Fibroblast of the conjunctiva (primary cell): ENCODE results near the gene DUSP8.

Source experiments
- DNase-seq: peaks from one replicate; pipeline ENCODE4 v3.0.0-alpha.2; 2010; ENCODE audit warnings: low read depth

The DUSP8 gene

DNA sequence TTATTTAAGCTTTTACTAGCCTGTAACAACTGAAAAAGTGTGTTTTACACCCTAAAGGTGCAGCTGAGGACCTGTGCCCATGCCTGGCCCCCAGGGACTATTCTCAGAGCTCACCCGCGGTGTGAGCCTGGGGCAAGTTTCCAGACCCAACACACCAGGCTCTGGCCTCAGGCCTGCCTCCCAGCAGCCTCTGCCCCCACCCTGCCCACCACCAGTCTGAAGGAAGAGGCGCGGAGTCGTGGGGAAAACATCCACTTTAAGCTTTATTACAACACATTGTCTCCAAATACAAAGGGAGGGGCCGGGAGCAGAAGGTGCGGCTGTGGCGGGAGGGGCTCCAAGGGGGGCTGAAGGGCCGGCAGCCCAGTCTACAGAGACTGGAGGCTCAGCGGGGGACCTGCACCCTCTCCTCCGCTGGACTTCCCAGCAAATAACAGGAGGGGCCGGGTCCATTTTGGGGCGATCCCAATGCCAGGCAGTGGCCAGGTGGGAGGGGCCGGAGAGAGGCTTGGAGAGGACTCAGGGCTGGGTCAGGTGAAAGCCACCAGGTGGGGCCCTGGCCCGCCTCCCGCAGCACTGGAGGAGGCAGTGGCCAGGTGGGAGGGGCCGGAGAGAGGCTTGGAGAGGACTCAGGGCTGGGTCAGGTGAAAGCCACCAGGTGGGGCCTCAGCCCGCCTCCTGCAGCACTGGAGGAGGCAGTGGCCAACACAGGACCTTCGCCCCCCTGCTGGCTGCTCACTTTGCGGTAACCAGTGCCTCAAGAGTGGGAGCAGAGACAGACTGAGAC, 18.1 kb downstream of the DUSP8 start:
- no peak for DNase-seq

DNA sequence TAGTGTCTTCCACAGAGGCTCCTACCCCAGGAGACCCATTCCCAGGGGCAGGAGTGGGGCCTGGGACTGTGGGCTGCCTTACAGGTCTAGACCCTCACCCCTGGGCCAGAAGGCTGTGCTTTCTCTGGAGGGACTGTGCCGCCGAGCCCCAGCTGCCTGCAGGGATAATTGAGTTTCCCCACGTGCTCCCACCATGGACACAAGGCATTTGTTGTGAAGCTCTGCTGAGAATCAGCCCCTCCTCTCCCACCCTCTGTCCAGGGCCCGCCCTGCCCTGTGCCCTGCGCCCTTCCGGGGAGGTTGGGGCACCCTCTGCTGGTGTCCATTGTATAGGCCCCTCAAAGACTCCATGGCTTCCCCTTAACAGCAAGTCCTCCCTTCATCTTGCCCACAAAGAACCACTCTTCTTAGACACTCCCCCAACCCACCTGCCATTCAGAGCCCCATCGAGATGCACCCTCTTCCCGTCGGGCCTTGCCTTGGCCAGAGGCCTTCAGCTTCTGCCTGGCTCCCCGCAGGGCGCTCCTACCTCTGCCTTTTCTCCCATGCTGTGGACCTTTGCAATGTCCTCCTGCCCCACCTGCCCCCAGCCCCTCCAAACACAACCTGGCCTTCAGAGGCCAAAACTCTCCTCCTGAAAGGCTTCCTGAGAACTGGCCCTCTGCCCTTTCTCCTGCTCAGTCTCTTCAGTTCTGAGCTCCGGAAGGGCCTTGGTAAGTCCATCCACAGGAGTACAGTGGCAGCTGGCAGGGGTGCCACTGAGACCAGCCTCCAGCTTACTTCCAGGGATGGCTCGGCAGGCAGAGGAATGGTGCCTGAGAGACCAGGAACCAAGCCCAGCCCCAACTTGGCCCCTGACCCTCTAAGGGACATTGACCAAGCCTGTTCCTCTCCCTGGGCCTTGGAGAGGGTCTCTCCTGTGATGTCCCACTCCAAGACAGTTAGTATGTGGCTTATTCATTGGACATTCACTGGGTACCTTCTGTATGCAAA, 22.4 kb downstream of the DUSP8 start:
- no peak for DNase-seq

DNA sequence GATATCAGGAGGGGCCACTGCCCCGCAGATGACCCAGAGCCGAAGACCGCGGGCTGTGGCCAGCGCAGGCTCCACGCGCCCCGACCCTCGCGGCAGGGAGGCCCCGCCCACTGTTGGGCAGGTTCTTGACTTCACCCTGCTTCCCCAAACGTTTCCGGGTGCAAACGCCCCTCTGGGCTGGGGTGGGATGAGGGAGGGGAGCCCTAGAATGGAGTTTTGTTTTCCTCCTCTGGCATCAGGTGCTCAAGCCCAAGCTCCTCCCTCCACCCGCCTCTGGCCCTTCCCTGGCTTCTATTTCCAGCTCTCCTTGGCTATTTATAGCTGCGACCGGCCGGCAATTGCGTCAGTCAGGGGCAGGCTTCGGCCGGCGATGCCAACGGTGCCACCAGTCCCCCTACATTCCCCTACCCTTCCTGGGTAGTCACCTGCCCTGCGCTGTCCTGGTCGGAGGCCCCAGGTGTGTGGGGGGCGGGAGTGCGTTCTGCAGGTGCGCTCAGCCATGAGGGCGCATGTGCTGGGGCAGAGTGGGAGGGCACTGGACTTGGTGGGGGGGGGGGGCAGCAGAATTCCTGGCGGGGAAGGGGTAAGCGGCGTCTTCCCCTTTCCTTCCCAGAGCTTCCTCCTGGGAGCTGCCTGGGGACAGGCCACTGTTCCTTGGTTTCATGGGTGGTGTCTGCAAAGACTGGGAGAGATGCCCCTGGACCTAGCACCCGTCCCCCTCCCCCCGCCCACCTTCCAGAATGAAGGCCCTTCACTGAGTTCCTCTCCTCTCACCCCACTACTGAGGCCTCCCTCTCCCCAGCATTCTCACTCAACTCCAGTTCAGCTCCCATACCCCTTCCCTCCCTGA, 23.6 kb downstream of the DUSP8 start:
- DNase-seq, result no peak

DNA sequence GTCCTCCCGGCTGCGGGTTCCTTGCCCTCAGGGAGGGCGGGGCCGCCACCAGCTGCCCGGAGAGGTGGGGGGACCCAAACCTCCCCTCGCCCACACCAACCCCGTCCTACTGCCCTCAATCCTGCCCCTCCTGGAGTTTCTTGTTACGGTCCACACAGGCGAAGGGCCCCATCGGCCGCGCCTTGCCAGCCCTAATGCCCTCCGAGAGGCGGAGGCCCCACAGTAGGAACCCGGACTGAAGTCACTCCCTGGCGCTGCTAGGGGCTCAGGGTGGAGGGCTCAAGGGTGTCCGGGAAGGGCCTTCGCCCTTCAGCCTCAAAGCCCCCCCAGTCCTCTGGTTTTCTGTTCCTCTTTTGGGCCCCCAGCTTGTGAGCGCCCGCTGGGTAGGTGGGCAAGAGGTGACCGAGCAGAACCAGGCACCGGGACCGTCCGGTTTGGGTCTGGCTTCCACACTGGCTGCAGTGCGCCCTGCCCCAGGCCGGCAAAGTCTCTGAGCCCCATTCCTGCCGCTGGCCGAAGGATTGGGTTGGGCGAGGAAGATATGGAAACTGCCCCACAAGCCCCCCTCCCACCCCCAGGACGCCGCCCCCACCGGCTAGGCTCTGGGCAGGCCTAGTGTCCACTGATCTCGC, 24.5 kb downstream of the DUSP8 start:
- no peak for DNase-seq

DNA sequence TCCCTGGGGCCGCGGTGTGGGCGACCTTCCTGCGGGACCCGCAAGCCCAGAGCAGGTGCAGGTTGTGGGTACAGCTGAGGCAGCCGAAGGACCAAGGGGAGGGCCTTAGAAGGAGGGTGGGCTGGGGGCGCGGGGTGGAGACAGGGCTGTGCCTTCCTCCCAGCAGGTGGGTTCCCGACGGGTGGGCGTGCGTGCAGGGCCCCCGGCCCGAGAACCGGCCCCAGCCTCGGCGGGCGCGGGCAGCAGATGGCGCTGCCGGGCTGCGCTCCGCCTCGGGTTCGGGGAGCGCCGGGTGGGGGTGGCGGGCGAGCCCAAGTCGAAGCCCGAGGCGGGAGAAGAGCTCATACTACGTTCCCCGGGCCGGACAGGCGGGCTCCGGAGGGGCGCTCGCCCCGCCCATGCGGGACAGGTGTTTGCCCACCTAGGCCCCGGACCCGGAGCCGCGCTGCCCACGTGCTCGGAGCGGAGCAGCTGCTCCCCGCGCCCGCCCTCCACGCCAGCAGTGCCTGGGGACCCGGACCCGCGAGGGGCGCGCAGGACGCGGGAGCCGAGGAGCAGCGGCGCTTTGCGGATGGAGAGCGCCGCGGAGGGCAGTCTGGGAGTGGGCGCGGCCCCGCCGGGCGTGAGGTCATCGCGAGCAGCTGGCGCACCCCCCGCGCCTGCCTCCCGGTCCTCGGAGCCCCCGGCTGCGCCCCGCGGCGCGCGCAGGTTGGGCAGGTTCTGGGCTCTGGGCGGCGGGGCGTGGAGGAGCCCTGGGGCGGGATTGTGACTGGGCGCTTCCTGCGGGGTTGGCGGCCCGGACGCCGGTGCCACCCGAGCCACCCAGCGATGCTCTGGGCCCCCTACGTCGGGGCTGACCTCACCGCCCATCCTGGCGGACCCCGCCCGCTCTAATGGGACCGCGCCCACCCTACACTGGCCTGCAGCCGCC, 25.3 kb downstream of the DUSP8 start:
- no peak for DNase-seq

DNA sequence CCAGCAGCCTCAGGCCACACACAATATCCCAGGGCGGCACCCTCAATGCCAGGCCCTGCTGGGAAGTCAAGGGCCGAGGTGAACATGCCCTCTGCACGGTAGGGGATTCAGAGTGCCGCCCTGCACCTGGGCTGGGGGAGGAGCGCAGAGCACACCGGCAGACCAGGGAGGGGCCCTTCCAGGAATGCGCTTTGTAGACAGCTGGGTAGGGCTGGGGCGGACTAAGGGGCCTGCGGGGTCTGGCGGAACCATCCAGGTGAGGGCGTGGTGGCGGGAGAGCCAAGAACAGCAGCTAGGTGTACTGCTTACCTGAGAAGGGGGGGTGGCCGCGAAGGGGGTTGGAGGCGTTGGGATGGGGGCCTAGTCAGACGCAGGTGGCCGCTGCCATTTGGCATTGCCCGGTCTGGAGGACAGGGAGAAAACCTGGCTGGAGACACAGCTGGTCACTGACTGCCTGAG, 26.0 kb downstream of the DUSP8 start:
- no peak for DNase-seq

DNA sequence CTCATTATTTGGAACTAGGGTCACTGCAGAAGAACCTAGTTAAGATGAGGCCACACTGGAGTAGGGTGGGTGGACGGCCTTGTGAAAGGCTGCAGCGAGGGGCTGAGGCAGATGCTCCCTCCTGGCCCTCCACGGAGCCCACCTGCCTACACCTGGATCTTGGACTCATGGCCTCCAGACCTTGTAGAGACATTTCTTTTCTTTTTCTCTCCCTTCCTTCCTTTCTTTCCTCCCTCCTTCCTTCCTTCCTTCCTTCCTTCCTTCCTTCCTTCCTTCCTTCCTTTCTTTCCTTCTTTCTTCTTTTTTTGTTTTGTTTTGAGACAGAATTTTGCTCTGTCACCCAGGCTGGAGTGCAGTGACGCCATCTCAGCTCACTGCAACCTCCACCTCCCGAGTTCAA, 26.6 kb downstream of the DUSP8 start:
- no peak for DNase-seq

DNA sequence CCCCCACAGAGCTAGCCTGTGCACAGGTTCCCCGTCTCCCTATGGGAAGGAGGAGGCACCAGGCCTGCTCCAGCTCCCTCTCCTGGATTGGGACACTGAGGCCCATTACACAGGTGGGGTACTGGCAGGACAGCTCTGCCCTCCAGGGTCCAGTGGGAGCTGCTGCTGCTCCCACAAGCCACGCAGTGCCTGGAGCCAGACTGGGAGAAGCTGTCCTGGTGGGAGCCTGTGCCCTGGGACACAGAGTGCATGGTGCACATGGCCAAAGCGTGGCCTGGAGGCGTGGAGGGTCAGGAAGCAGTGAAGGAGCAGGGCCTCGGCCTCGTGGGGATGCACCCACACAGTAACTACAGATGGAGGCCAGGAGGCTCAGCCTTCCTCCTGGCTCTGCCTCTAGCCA, 27.5 kb downstream of the DUSP8 start:
- DNase-seq, result no peak

DNA sequence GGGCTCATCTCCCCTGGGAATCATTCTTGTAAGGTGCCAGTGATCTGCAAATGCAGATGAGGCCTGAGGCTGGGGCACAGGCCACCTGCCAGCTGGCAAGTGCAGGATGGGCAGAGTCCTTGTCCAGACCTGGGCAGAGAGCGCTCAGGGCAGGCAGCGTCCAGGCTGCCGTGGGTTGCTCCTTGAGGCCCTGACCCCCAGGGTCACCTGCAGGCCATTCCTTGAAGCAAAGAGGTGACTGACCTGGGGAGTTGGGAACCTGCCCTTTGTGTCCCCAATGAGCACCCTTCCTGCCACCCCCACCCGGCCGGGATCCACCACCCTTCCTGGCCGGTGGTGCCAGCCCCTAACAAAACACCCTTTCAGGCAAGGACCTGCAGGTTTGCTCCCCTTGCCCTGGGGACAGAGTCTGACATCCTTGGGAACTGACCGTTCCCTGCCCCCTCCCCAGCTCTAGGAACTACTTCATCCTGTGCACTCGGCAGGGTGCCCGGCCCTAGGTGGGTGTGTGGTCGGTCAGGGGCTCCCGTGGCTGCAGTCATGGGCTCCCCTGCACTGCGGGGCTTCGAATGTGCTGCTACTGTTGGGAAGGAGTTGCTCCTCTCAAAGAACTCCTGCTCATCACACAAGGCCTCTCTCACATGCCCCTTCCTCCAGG, 28.3 kb downstream of the DUSP8 start:
- no peak for DNase-seq

DNA sequence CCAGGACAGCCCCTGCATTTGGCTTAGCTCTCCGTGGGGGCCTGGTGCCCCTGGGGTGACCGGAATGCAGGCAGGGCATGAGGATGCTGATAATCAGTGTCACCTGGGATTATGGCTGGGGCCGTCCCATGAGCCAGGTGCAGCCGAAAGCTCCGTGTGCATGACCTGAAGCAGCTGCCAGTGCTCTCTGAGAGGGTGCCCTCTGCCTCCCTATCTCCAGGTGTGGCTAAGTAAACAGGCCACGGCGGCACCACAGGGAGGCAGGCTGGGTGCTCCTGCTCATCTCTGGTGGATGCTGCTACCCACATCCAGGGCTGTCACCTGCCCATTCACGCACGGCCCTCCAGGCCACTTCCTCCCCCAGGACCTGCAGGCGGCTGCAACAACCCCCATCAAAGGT, 29.8 kb downstream of the DUSP8 start:
- no peak for DNase-seq

DNA sequence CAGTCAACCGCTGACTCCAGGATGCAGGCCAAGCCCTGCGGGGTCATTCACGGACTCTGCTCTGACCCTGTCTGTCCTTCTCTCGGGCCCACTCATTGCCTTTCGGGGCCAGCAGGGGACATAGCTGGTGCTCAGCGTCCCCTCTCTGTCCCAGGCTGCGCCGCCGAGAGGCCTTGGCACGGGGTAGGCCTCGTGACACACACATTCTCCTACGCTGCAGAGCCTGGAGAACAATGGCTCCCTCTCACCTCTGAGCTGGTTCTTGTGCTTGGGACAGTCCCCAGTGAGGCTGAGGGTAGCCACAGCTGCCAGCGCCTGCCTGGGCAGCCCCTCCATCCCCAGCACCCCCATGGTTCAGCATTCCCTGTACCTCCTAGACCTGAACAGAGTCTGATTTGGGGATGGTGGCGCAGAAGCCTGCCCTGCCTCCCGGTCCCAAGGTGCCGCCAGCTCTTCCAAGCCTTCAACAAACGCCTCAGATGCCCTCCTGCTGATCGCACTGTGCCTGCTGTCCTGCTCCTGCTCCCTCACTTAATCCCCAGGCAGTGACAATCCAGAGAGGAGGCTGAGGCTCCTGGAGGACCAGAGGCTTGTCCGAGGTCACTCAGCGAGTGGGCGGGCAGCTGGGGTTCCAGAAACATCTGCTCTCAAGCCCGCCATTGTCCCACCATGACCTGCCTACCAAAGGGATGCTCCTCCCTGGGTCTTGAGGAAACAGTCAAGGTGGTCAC, 30.4 kb downstream of the DUSP8 start:
- DNase-seq, result no peak

DNA sequence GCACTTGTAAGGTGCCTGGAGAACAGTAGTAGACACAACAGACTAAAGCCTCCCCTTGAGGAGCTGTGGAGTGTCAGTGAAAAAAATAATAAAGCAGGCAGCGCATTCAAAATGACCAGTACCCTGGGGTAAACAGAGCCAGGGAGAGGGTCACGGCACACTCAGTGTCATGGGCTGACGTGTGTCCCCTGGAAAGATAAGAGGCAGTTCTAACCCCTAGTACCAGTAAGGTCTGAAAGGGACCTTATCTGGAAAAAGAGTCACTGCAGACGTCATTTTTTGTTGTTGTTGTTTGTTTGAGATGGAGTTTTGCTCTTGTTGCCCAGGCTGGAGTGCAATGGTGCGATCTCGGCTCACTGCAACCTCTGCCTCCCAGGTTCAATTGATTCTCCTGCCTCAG, 32.0 kb downstream of the DUSP8 start:
- no peak for DNase-seq

DNA sequence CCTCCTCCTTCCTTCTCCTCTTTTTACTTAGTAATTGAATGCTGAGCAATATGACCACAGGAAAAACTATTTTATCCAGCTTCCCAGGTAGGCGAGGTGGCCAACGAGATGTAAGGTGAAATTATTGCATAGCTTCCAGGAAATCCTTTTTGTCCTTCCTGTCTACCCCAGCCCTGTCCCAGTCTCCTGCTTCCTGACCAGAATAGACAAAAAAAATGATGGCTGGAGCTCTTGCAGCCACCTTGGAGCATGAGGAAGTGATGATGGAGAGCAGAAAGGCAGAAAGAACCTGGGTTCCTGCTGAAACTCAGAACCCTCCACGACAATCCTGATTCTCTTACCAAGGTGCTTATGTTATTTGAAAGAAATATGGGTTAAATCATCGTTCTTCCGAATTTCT, 33.9 kb downstream of the DUSP8 start:
- DNase-seq, result no peak

DNA sequence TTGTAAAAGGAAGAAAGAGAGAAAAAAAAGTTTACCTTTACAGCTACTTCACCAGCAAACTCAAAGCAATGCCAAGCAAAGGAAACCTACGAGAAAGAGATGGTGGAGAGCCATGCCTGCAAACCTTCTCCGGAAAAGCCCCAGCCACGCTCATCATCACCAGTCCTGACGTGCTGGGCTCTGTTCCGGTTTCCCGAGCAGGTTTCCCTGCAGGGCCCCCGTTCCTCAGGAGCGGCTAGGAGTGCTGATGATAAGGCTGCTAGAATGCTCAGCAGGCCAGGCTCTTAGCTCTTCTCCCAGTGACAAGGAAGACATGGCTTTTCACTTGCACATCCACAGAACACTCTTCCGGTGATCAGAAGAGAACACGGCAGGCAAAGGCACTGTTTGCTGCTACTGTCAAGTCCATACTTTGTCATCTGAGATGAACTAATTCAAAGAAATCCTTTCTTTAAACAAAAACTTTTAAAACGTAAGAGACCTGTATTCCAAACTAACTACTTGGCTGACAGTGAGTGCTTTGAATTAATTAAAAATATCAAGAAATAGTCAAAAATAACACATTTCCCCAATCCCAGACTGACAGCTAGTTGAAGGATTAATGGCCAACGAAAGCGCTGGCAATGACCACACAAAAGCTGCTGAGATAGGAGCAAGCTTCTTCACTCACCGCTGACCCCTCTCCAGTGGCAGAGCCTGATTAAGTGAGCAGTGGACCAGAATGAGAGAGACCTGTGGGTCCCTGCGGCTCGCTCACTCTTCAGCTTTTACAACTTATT, 35.8 kb downstream of the DUSP8 start:
- DNase-seq, result no peak

DNA sequence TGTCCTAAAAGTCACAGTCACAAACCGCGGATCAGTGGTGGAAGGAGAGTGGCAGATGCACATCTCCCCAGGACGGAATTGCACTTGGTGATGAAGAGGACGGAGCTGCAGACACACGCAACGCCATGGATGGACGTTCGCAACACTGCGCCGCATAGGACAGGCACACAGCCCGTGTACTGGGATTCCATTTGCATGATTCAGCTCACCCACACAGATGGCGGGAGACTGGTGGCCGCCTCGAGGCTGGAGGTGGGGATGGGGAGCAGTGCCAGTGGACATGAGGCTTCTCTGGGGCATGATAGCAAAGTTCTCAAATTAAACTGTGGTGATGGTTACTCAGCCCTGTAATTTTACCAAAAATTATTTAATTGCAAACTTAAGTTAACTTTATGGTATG, 37.4 kb downstream of the DUSP8 start:
- DNase-seq, result no peak

DNA sequence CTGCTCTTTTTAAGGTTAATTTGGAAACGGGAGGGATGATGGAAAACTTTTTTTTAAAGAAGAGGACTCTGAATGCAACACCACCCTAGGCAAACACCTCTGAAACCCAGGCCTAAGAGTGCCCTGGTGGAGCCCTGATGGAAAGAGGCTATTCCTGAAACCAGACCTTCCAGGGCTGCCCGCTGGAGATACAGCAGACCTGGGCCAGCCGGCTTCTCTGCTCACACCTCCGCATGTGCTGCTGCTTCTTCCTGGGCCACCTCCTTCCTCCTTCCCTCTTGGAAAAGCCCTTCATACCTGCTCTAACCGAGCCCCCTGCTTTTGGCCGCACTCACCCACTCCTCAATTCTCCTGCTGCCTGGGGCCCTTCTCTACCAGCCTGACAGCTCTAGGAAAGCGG, 37.9 kb downstream of the DUSP8 start:
- no peak for DNase-seq

DNA sequence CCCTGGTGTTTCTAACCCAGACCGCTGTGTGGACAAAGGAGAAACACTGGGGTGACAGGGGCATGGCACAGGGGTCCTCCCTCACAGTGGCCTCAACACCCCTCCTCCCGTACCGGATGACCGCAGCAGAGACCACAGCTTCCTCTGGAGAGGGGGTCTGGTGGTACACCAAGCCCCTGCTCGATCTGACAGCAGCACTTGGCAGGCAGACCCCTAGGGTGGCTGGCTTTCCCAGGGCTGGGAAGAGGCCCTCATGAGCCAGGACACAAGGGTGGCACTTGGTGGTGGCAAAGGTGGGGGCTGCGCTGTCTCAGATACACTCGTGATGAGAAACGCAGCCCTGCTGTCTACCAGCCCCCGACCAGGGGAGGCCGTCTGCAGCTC, 38.7 kb downstream of the DUSP8 start:
- no peak for DNase-seq

DNA sequence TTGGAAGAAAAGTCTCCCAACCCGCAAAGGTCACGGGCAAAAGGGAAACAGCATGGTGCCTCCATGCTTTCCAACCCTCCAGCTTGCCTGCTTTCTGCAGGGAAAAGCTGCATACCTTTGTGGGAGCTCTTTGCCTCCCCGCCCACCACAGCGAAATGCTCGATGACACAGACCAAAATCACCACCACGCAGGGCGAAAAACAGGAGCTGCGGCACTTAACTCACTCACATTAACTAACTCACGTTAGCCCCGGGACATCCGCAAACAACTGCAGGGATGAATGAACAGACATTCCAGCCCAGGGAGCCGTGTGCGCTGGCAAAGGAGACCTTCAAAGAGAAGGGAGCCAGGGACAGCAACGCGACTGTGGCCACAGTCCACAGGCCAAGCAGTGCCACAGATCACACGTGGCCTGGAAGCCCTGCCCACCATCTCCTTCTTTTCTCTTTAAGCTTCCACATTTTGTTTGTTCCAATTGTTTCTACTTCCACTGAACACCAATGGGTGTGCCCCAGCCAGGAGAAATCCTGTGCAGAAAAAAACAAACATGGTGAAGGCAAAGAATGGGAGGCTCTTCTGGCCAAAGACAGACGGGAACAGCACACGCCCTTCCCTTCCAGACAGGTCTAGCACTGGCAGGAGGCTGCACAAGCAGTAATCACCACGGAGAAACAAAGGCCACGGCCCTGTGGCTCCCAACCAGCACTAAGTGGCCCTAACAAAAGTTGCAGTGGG, 39.3 kb downstream of the DUSP8 start:
- no peak for DNase-seq
